Esophagus muscularis mucosa (tissue), 4 donors: ENCODE data around the gene ATP11A.

ENCODE experiments used
- CTCF ChIP-seq, 3 experiments: fragments of 200-600 bp in 2 of 3; fragments of 450-650 bp in 1 of 3; sonication (generic) in 2 of 3; IDR thresholded peaks; one replicate each; pipeline ENCODE4 v1.5.1; 2017 to 2019; ENCODE audit warnings: antibody characterized with exemption in 3 of 3, mild to moderate bottlenecking in 2 of 3, moderate library complexity in 1 of 3
- EP300 ChIP-seq: sonication (generic); formaldehyde crosslinking; IDR thresholded peaks from one replicate; pipeline ENCODE4 v1.6.1; 2017; ENCODE audit warnings: antibody characterized with exemption
- POLR2AphosphoS5 ChIP-seq, 2 donors: sonication (generic); formaldehyde crosslinking; IDR thresholded peaks; one replicate each; pipeline ENCODE4 v1.6.1; 2017; ENCODE audit warnings: antibody characterized with exemption in 2 of 2

DNA sequence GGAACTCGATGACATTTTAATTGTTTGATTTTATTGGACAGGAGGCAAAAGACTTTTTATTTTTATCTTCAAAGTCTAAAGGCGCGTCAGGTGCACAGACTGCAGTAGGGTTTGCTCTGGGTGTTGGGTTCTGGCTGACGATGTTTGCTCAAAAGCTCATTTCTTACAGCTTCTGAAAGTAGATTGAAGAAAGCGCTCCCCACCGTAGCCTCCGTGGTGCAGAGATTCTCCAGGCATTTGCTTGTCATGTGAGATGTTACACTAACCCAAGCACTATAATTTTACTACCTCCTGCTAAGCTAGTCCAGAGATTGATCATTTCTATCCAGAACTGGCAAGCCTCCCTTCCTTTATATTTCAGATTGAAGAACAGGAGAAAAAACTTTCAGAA lies 14.5 kb upstream of the ATP11A start:
- TF ChIP-seq CTCF (IDR thresholded peaks at IDR 0.05) = no peak
- no peak for TF ChIP-seq EP300
- no peak for TF ChIP-seq POLR2AphosphoS5 (IDR thresholded peaks at IDR 0.05)
